SK-N-SH (cell line): Measurements from ENCODE around the gene SPATS1. TPM values are rescaled to one million over a fixed set of nuclear protein-coding genes. Genes with fewer than 3 reads are reported as not detected.
"Not testable (repeated sequence)": the region's sequence is repeated elsewhere in the genome, so short reads cannot be mapped to it uniquely, and the experiment has no call there.

Experiments used
- CTCF ChIA-PET: fragments of 300-600, 350-600 bp; formaldehyde crosslinking; extraction: SDS; loops from one replicate; lab custom pipeline; 2021; lab: Yijun Ruan, JAX
- POLR2A ChIA-PET: fragments of 350-600 bp; sonication (Branson Sonifier 250); formaldehyde crosslinking; extraction: SDS; loops from one replicate; lab custom pipeline; 2020; ENCODE audit warnings: antibody characterized with exemption, inconsistent platforms; lab: Yijun Ruan, JAX
- DNase-seq: peaks from one replicate; pipeline ENCODE4 v3.0.0; 2012
- H2AFZ ChIP-seq: fragments of 200-600 bp; sonication (generic); 2 replicates; pipeline ENCODE4 v1.8.1; 2016; ENCODE audit warnings: antibody characterized with exemption, mild to moderate bottlenecking, low read depth
- H3F3A ChIP-seq: fragments of 200-600 bp; sonication (generic); replicated peaks from 2 replicates; pipeline ENCODE3; 2016; ENCODE audit warnings: antibody characterized with exemption, mild to moderate bottlenecking; ENCODE audit not compliant: insufficient read depth
- H3K27ac ChIP-seq, 2 experiments: fragments of 200-500 bp in 1 of 2; fragments of 200-600 bp in 1 of 2; sonication (Bioruptor generic) in 1 of 2; sonication (generic), shearing (Covaris generic) in 1 of 2; 2 replicates each; pipeline versions ENCODE4 v1.5.1 to v1.6.1; 2014 to 2016; ENCODE audit warnings: low read depth in 2 of 2, inconsistent platforms in 1 of 2, low read length in 1 of 2, mild to moderate bottlenecking in 1 of 2, mixed read lengths in 1 of 2
- H3K27me3 ChIP-seq: fragments of 200-600 bp; sonication (generic), shearing (Covaris generic); 2 replicates; pipeline ENCODE4 v1.6.1; 2016; ENCODE audit warnings: mixed run types; ENCODE audit not compliant: insufficient read depth
- H3K36me3 ChIP-seq, 2 experiments: fragments of 200-500 bp in 1 of 2; fragments of 200-600 bp in 1 of 2; sonication (Bioruptor generic) in 1 of 2; sonication (generic) in 1 of 2; replicated peaks in 1 of 2; 2 replicates each; pipeline versions ENCODE3 to v1.5.1; 2014 to 2016; ENCODE audit warnings: low read length in 1 of 2, mild to moderate bottlenecking in 1 of 2; ENCODE audit not compliant: insufficient read depth in 2 of 2, control insufficient read depth in 1 of 2
- H3K4me1 ChIP-seq, 2 experiments: fragments of 200-500 bp in 1 of 2; fragments of 200-600 bp in 1 of 2; sonication (Bioruptor generic) in 1 of 2; sonication (generic), shearing (Covaris generic) in 1 of 2; 2 replicates each; pipeline versions ENCODE4 v1.5.1 to v1.6.1; 2014 to 2016; ENCODE audit warnings: low read depth in 1 of 2, low read length in 1 of 2, mixed run types in 1 of 2; ENCODE audit not compliant: insufficient read depth in 2 of 2, control insufficient read depth in 1 of 2
- H3K4me2 ChIP-seq: fragments of 200-600 bp; sonication (generic), shearing (Covaris generic); 2 replicates; pipeline ENCODE4 v1.6.1; 2017; ENCODE audit warnings: mixed run types
- H3K4me3 ChIP-seq, 2 experiments: fragments of 200-500 bp in 1 of 2; fragments of 200-600 bp in 1 of 2; sonication (Bioruptor generic) in 1 of 2; sonication (generic), shearing (Covaris generic) in 1 of 2; 2 replicates each; pipeline versions ENCODE4 v1.5.1 to v1.8.1; 2014 to 2016; ENCODE audit warnings: low read depth in 2 of 2, inconsistent platforms in 1 of 2, low read length in 1 of 2, mild to moderate bottlenecking in 1 of 2, mixed read lengths in 1 of 2, moderate library complexity in 1 of 2
- H3K79me2 ChIP-seq: fragments of 200-600 bp; sonication (generic); 2 replicates; pipeline ENCODE4 v1.8.1; 2017; ENCODE audit warnings: mild to moderate bottlenecking; ENCODE audit not compliant: insufficient read depth
- H3K9ac ChIP-seq: fragments of 200-600 bp; sonication (generic); 2 replicates; pipeline ENCODE4 v1.6.1; 2017; ENCODE audit warnings: mixed run types
- H3K9me2 ChIP-seq: fragments of 200-600 bp; sonication (generic); 2 replicates; pipeline ENCODE4 v1.6.1; 2017; ENCODE audit warnings: mixed run types
- H3K9me3 ChIP-seq: fragments of 200-600 bp; sonication (generic); 2 replicates; pipeline ENCODE4 v1.6.1; 2017; ENCODE audit warnings: mixed run types, mild to moderate bottlenecking, moderate library complexity
- H4K20me1 ChIP-seq: fragments of 200-600 bp; sonication (generic); 2 replicates; pipeline ENCODE4 v1.6.1; 2017; ENCODE audit warnings: mild to moderate bottlenecking, mixed run types; ENCODE audit not compliant: insufficient read depth
- ELF1 ChIP-seq: IDR thresholded peaks from 2 replicates; pipeline ENCODE4 v1.4.0; 2012
- FOXJ3 ChIP-seq: sonication (generic); formaldehyde crosslinking; IDR thresholded peaks from 2 replicates; pipeline ENCODE4 v1.5.1; 2020; ENCODE audit warnings: mild to moderate bottlenecking, missing genetic modification reagents
- FOXM1 ChIP-seq: IDR thresholded peaks from 2 replicates; pipeline ENCODE4 v1.4.0; 2012; ENCODE audit warnings: low read depth, mild to moderate bottlenecking
- GABPA ChIP-seq: IDR thresholded peaks from 2 replicates; pipeline ENCODE4 v1.4.0; 2012; ENCODE audit warnings: low read depth, mild to moderate bottlenecking
- IRF3 ChIP-seq: fragments of 150-350 bp; IDR thresholded peaks from 2 replicates; pipeline ENCODE4 v1.6.1; 2016; ENCODE audit warnings: mild to moderate bottlenecking, low read depth, low read length
- MXI1 ChIP-seq: IDR thresholded peaks from 2 replicates; pipeline ENCODE4 v1.6.1; 2012; ENCODE audit warnings: mild to moderate bottlenecking, low read depth, low read length, improper control_type of control experiment
- NFIC ChIP-seq: IDR thresholded peaks from 2 replicates; pipeline ENCODE4 v1.4.0; 2012; ENCODE audit warnings: borderline replicate concordance
- NRF1 ChIP-seq: IDR thresholded peaks from 2 replicates; pipeline ENCODE4 v1.6.1; 2012; ENCODE audit warnings: low read depth, mild to moderate bottlenecking, low read length
- RCOR1 ChIP-seq: fragments of 150-350 bp; IDR thresholded peaks from 2 replicates; pipeline ENCODE4 v1.6.1; 2017; ENCODE audit warnings: antibody characterized with exemption, low read length
- REST ChIP-seq: IDR thresholded peaks from 2 replicates; pipeline ENCODE4 v1.6.1; 2012; ENCODE audit warnings: mild to moderate bottlenecking, low read depth, low read length, moderate library complexity
- SIN3A ChIP-seq: IDR thresholded peaks from 2 replicates; pipeline ENCODE4 v1.6.1; 2012; ENCODE audit warnings: low read depth, mild to moderate bottlenecking, low read length, moderate library complexity, borderline replicate concordance
- SMC3 ChIP-seq: IDR thresholded peaks from 2 replicates; pipeline ENCODE4 v1.6.1; 2012; ENCODE audit warnings: low read depth, low read length, improper control_type of control experiment
- TAF1 ChIP-seq: IDR thresholded peaks from 2 replicates; pipeline ENCODE4 v1.6.1; 2012; ENCODE audit warnings: low read depth, mild to moderate bottlenecking, low read length, moderate library complexity, borderline replicate concordance
- TEAD4 ChIP-seq: IDR thresholded peaks from 2 replicates; pipeline ENCODE4 v1.4.0; 2012; ENCODE audit warnings: mild to moderate bottlenecking, borderline replicate concordance; ENCODE audit not compliant: insufficient read depth
- USF2 ChIP-seq: fragments of 150-350 bp; IDR thresholded peaks from 2 replicates; pipeline ENCODE4 v1.6.1; 2017; ENCODE audit warnings: antibody characterized with exemption, low read length, low read depth, borderline replicate concordance
- YY1 ChIP-seq: IDR thresholded peaks from 2 replicates; pipeline ENCODE4 v1.4.0; 2012; ENCODE audit warnings: low read depth, mild to moderate bottlenecking
- WGBS: methylation state at CpG from one replicate; pipeline ENCODE4 v1.1.6; 2017; ENCODE audit warnings: low lambda C conversion rate; 5-methylcytosine and 5-hydroxymethylcytosine counted together
- polyA plus RNA-seq, 3 experiments: library from polyadenylated mRNA; depleted of rRNA; stranded (reverse); fragments of >200 nt; gene quantifications; 2 replicates each; pipeline ENCODE4 v1.2.3, GENCODE V29; 2012

Gene SPATS1
- polyA plus RNA-seq, 1 of the 3 experiments (the other 2 are of a cell fraction), result not detected

- no peak for TF ChIP-seq SMC3
- TF ChIP-seq ELF1, result no peak
- TF ChIP-seq GABPA, result no peak
- TF ChIP-seq TAF1, result no peak
- no peak for TF ChIP-seq NFIC
- no peak for TF ChIP-seq IRF3
- TF ChIP-seq FOXJ3, result no peak
- TF ChIP-seq YY1, result no peak
- TF ChIP-seq MXI1, result no peak; the same call in 1 of the 2 replicates
- no peak for TF ChIP-seq FOXM1
- no peak for TF ChIP-seq TEAD4
- peak; percentile 62; the same call in 1 of the 2 replicates for TF ChIP-seq RCOR1
- TF ChIP-seq NRF1, result no peak
- TF ChIP-seq SIN3A, result no peak
- no peak for TF ChIP-seq USF2
- no peak for TF ChIP-seq REST
Measured at GRCh38 chr6:44342052-44342451, 398 bp upstream of the SPATS1 start (continued).

- H2AFZ ChIP-seq, H3K9ac ChIP-seq, H3K79me2 ChIP-seq, POLR2A ChIA-PET, H3K9me2 ChIP-seq, H3K4me2 ChIP-seq, H3K36me3 ChIP-seq, H3K9me3 ChIP-seq, H3K4me3 ChIP-seq, H3F3A ChIP-seq, DNase-seq, H3K27ac ChIP-seq, H4K20me1 ChIP-seq: not testable (repeated sequence)
- WGBS, result 52% methylated on average over 4 of the region's 4 CpGs
- peaks cover 0 to 13% of the 10 kb centered on the region in 2 experiments; a peak in 2 of 4 replicates for H3K4me1 ChIP-seq
- CTCF ChIA-PET, result interaction anchor here (2.6 kb wide), 1 partner anchor 79 kb away, joined by 6 read pairs; no protein-coding TSS in a partner anchor
- peaks cover 32% of the 10 kb centered on the region for H3K27me3 ChIP-seq
Measured at GRCh38 chr6:44346818-44347217, 4.4 kb downstream of the SPATS1 start.
